DMS153 (cell line): ENCODE measurements around the gene ITM2C.

Experiments
- DNase-seq: peaks from one replicate; lab custom pipeline; 2025; lab: John Stamatoyannopoulos, UW

ITM2C gene

DNA sequence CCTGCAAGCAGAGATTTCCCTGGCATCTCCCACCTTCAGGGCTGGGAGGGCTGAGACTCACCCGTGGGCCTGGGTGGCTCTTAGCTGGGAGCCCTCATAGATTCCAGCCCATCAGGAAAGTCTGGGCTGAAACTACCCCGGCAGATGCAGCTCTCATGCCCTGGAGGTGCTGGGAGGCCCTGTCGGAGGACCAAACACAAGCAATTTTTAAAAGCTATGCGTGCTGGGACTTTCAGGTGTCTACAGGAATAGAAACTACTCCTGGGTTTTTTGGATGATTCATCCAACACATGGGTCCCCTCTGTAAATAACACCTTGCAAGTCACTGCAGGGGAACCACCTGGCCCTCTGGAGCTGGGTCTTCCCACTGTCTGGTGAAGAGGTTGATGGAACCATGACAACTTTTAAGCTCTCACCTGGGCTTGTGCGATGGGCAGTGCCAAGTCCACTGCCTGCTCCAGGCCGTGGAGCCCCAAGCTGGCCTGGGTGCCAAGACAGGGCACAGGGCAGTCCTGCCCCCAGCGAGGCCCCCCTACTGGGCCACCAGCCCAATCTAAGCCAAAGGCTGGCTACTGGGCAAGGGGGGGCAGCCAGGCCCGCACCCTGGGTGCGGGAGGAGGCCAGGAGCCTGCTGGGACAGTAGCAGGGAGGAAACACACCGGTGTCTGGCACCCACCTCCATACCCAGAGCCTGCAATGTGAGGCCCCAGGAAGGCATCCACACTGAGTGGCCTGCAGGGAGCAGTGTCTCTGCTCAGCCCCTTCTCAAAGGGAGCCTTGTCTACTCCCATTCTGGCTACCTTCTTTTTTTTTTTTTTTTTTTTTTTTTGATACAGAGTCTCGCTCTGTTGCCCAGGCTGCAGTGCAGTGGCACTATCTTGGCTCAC, 61.4 kb downstream of the ITM2C start:
- DNase-seq: no peak

DNA sequence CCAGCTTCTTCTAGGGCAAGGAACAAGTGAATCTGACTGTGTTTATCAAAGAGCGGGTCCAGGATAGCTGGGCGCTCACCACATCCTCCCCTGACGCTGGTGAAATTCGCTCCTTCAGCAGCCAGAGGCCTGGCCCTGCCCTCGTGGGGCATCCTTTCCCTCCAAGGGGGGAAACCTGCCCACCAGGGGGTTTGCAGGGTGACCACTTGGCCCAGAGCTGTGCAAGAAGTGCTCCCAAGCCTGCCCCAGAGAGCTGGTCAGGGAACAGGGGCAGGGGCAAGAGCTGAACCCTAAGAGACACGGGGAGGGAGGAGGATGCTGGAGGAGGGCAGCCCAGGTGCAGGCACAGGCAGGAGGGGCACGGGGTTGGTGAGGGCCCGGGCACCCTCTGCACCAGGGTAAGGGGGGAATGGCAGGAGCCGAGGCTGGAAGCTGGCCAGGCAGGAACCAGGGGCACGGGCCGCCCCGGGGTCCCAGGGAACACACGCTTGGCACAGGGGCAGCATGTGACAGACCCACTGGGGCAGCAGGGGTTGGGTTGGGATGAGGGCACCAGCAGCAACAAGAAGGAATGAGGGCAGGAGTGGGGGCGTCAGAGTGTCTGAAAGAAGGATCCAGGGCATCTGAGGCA, 63.1 kb downstream of the ITM2C start:
- no peak for DNase-seq
